WERI-Rb-1 (cell line): ENCODE measurements around the gene PCDHA1.
A peak's percentile ranks its signal among the peaks of the same experiment; 100 is the strongest.
"Not testable (repeated sequence)": the region's sequence is repeated elsewhere in the genome, so short reads cannot be mapped to it uniquely, and the experiment has no call there.

Experiments
- DNase-seq: peaks from one replicate; pipeline ENCODE4 v3.0.0-alpha.2; 2020
- H3K27ac ChIP-seq: fragments of 250-450 bp; sonication (Bioruptor Pico); 2 replicates; pipeline ENCODE4 v1.5.1; 2020; ENCODE audit warnings: mild to moderate bottlenecking, moderate library complexity
- H3K27me3 ChIP-seq: fragments of 250-450 bp; sonication (Bioruptor Pico); 2 replicates; pipeline ENCODE4 v1.5.1; 2021; ENCODE audit warnings: mild to moderate bottlenecking, low read depth, moderate library complexity; ENCODE audit not compliant: insufficient read depth, severe bottlenecking
- H3K36me3 ChIP-seq: fragments of 250-450 bp; sonication (Bioruptor Pico); 2 replicates; pipeline ENCODE4 v1.5.1; 2020; ENCODE audit warnings: mild to moderate bottlenecking, moderate library complexity
- H3K4me3 ChIP-seq: 2 replicates; pipeline ENCODE4 v1.5.1; 2011; ENCODE audit warnings: low read depth, mild to moderate bottlenecking, control low read depth, low read length
- H3K9me3 ChIP-seq: fragments of 250-450 bp; sonication (Bioruptor Pico); 2 replicates; pipeline ENCODE4 v1.5.1; 2021; ENCODE audit warnings: mild to moderate bottlenecking, moderate library complexity; ENCODE audit not compliant: severe bottlenecking
- CTCF ChIP-seq: IDR thresholded peaks from 2 replicates; pipeline ENCODE4 v1.5.1; 2011; ENCODE audit warnings: low read depth, mild to moderate bottlenecking, control low read depth, inconsistent platforms, low read length

Gene PCDHA1

DNA sequence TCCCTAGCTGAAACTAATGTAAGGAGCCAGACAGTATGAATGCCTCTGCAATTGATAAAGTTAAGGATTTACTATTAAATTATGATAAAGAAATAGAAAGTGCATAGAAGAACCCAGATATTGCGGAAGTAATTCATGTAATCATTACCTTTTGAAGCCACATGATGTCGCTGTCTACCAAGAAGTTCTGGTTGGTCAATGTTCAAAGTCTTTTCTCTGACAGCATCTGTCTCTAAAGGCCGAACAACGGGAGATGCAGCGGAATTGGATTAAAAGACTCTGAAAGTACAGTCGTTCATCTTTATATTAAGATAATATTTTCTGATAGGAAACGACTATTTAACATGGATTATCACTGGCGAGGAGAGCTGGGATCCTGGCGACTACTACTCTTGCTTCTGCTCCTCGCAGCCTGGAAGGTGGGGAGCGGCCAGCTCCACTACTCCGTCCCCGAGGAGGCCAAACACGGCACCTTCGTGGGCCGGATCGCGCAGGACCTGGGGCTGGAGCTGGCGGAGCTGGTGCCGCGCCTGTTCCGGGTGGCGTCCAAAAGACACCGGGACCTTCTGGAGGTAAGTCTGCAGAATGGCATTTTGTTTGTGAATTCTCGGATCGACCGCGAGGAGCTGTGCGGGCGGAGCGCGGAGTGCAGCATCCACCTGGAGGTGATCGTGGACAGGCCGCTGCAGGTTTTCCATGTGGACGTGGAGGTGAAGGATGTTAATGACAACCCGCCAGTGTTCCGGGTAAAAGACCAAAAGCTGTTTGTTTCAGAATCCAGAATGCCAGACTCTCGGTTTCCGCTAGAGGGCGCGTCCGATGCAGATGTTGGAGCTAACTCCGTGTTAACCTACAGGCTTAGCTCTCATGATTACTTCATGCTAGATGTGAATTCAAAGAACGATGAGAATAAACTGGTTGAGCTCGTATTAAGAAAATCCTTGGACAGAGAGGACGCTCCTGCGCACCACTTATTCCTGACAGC lies 55.3 kb downstream of the PCDHA1 start, which contains the start of gene PCDHA8:
PCDHA8 (plus strand) TSS at position 210 of the 985 bp plus-strand sequence; CDS start at position 345, 135 bp downstream.
- Histone ChIP-seq H3K4me3 (peak within 1 kb of the TSS; percentile 29), H3K27ac (no peak within 1 kb of the TSS), H3K36me3 (no peaks in the 10 kb centered on the region), H3K27me3 (no peaks in the 10 kb centered on the region), H3K9me3 (peaks cover 4% of the 10 kb centered on the region)
- peak; percentile 28; the same call in 1 of the 2 replicates for TF ChIP-seq CTCF
- DNase-seq = no peak

DNA sequence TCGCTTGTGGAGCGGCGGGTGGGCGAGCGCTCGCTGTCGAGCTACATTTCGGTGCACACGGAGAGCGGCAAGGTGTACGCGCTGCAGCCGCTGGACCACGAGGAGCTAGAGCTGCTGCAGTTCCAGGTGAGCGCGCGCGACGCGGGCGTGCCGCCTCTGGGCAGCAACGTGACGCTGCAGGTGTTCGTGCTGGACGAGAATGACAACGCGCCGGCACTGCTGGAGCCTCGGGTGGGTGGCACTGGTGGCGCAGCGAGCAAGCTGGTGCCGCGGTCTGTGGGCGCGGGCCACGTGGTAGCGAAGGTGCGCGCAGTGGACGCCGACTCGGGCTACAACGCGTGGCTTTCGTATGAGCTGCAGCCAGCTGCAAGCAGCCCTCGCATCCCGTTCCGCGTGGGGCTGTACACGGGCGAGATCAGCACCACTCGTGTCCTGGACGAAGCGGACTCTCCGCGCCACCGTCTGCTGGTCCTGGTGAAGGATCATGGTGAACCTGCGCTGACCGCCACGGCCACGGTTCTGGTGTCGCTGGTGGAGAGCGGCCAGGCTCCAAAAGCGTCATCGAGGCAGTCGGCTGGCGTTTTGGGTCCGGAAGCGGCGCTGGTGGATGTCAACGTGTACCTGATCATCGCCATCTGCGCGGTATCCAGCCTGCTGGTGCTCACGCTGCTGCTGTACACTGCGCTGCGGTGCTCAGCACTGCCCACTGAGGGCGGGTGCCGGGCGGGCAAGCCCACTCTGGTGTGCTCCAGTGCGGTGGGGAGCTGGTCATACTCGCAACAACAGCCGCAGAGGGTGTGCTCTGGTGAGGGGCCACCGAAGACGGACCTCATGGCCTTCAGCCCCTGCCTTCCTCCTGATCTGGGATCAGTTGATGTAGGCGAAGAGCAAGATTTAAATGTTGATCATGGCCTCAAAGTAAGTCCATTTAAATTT lies 57.1 kb downstream of the PCDHA1 start:
- no peak for DNase-seq
- Histone ChIP-seq H3K36me3 (no peaks in the 10 kb centered on the region), H3K9me3 (peaks cover 4% of the 10 kb centered on the region), H3K27me3 (no peaks in the 10 kb centered on the region), H3K27ac (no peak overlapping the region), H3K4me3 (no peak overlapping the region)
- TF ChIP-seq CTCF = no peak

GRCh38 chr5:140848139-140849102 lies 62.5 kb downstream of the PCDHA1 start, which contains the start of gene PCDHA9:
TSS of gene PCDHA9 (plus strand) at chr5:140848382. CDS start at chr5:140848496, 114 bp downstream.
- not testable (repeated sequence) for H3K4me3 ChIP-seq, DNase-seq, H3K27ac ChIP-seq, H3K9me3 ChIP-seq, H3K27me3 ChIP-seq, H3K36me3 ChIP-seq

GRCh38 chr5:140849831-140850634 lies 64.1 kb downstream of the PCDHA1 start:
- H3K27ac ChIP-seq, H3K9me3 ChIP-seq, H3K27me3 ChIP-seq, DNase-seq, H3K36me3 ChIP-seq, H3K4me3 ChIP-seq: not testable (repeated sequence)

- H3K27ac ChIP-seq = no peak within 1 kb of the TSS
- no peak for TF ChIP-seq CTCF
- H3K4me3 ChIP-seq = no peak within 1 kb of the TSS
- H3K9me3 ChIP-seq = peaks cover 2% of the 10 kb centered on the region
- DNase-seq = no peak
- H3K36me3 ChIP-seq = no peaks in the 10 kb centered on the region
- H3K27me3 ChIP-seq = no peaks in the 10 kb centered on the region
Measured at GRCh38 chr5:140855772-140856674, 70.1 kb downstream of the PCDHA1 start, which contains the start of gene PCDHA10. TSS of gene PCDHA10 (plus strand) at chr5:140855897. CDS start at chr5:140856049, 152 bp downstream.
